K562 (cell line): ENCODE results near the gene TSHR. TPM values are rescaled to one million over a fixed set of nuclear protein-coding genes. Genes with fewer than 3 reads are reported as not detected.

Source experiments
- ARID2 ChIP-seq: fragments of 450-650 bp; IDR thresholded peaks from 2 replicates; pipeline ENCODE4 v1.6.1; 2017; ENCODE audit warnings: antibody characterized with exemption, mild to moderate bottlenecking
- HMGN3 ChIP-seq: IDR thresholded peaks from 2 replicates; pipeline ENCODE4 v1.6.1; 2011; ENCODE audit warnings: borderline replicate concordance, low read depth, mild to moderate bottlenecking, mixed read lengths, low read length; ENCODE audit not compliant: insufficient read length; ENCODE audit errors: extremely low read depth
- KAT8 ChIP-seq: fragments of 450-650 bp; IDR thresholded peaks from 2 replicates; pipeline ENCODE4 v1.6.1; 2016; ENCODE audit warnings: low read depth, mild to moderate bottlenecking
- KLF10 ChIP-seq: fragments of 250-450 bp; sonication (Bioruptor Pico); IDR thresholded peaks from 2 replicates; pipeline ENCODE4 v1.6.1; 2021; ENCODE audit warnings: matching md5 sums
- MEIS2 ChIP-seq: fragments of 450-650 bp; IDR thresholded peaks from 2 replicates; pipeline ENCODE4 v1.6.1; 2014; ENCODE audit warnings: mild to moderate bottlenecking; ENCODE audit not compliant: partially characterized antibody
- NR2C2 ChIP-seq, 2 experiments: fragments of 200-800 bp in 1 of 2; sonication (Bioruptor generic) in 1 of 2; sonication (generic) in 1 of 2; formaldehyde crosslinking in 1 of 2; IDR thresholded peaks; 2 replicates each; pipeline versions ENCODE4 v1.6.1 to v1.8.0; 2016 to 2022; ENCODE audit warnings: mild to moderate bottlenecking in 1 of 2, missing compliant biosample characterization in 1 of 2, missing genetic modification characterization in 1 of 2, missing genetic modification reagents in 1 of 2
- STAT5A ChIP-seq: IDR thresholded peaks from 2 replicates; pipeline ENCODE4 v1.6.1; 2012; ENCODE audit warnings: low read length, inconsistent platforms, borderline replicate concordance
- TAF9B ChIP-seq: fragments of 450-650 bp; IDR thresholded peaks from 2 replicates; pipeline ENCODE4 v1.6.1; 2018; ENCODE audit warnings: mild to moderate bottlenecking; ENCODE audit not compliant: partially characterized antibody
- TGIF2 ChIP-seq: sonication (generic); formaldehyde crosslinking; IDR thresholded peaks from 2 replicates; pipeline ENCODE4 v1.8.1; 2022; ENCODE audit warnings: mild to moderate bottlenecking, missing genetic modification reagents, moderate library complexity
- USF1 ChIP-seq: sonication (generic); formaldehyde crosslinking; IDR thresholded peaks from 2 replicates; pipeline ENCODE4 v1.9.0; 2022; ENCODE audit warnings: mild to moderate bottlenecking, missing genetic modification reagents
- ZNF592 ChIP-seq: fragments of 450-650 bp; IDR thresholded peaks from 2 replicates; pipeline ENCODE4 v1.6.1; 2017; ENCODE audit warnings: antibody characterized with exemption, mild to moderate bottlenecking
- ZNF707 ChIP-seq: fragments of 250-450 bp; sonication (Bioruptor Pico); conservative IDR thresholded peaks from 2 replicates; pipeline ENCODE4 v1.8.0; 2022; ENCODE audit warnings: inconsistent platforms, mild to moderate bottlenecking, moderate library complexity
- polyA plus RNA-seq, 8 experiments: library from polyadenylated mRNA; depleted of rRNA in 4 of 8; stranded (reverse) in 5 of 8; unstranded in 3 of 8; fragments of >200 nt; fragmentation: Nextera tagmentation in 2 of 8; fragmentation: Illumina TruSeq in 1 of 8; extraction: Ambion mirVana in 2 of 8; extraction: Trizol in 1 of 8; gene quantifications; 2 replicates each; pipeline versions ENCODE4 v1.2.1 to v1.2.3, GENCODE V29; 2011 to 2014; ENCODE audit warnings: inconsistent platforms in 1 of 8, missing spikeins in 1 of 8
- total RNA-seq, 7 experiments: library from RNA; depleted of rRNA in 6 of 7; stranded (reverse); fragments of >200 nt in 6 of 7; fragmentation: Illumina TruSeq in 2 of 7; extraction: Trizol in 2 of 7; gene quantifications; 2 replicates each; pipeline versions ENCODE4 v1.2.1 to v1.2.3, GENCODE V29; 2011 to 2021; ENCODE audit warnings: low replicate concordance in 1 of 7

TSHR gene
- total and polyA plus RNA-seq, 9 of the 15 experiments (the other 6 are each of a cell fraction or from before 2014, with no cell fraction given) = 0.01 to 0.10 TPM; not detected in 7

- TF ChIP-seq ZNF592 (no peak), HMGN3 (no peak), TGIF2 (CRISPR knock-in tag) (no peak), TAF9B (no peak), MEIS2 (peak; percentile 80), USF1 (CRISPR knock-in tag) (no peak), KLF10 (CRISPR knock-in tag) (no peak), ARID2 (no peak), KAT8 (no peak), ZNF707 (CRISPR knock-in tag) (no peak), STAT5A (peak; percentile 14; the same call in 1 of the 2 replicates), NR2C2 (CRISPR knock-in tag; IDR thresholded peaks at IDR 0.05) (no peak), NR2C2 (tag; IDR thresholded peaks at IDR 0.05) (0 out of 2 replicates have a peak, but pooled peaks have one; percentile 24)
Observed at GRCh38 chr14:81005540-81006228, 50.3 kb downstream of the TSHR start (continued).
